Retina (tissue), 1 donor: ENCODE results near the gene OSBPL6.
"Not testable (repeated sequence)": the region's sequence is repeated elsewhere in the genome, so short reads cannot be mapped to it uniquely, and the experiment has no call there.

Source experiments
- DNase-seq: peaks from one replicate; pipeline ENCODE4 v3.0.0-alpha.2; 2016

Gene OSBPL6

GRCh38 chr2:178193823-178194599, at the start of gene OSBPL6:
OSBPL6 (plus strand) TSS chr2:178194512; CDS start chr2:178306185, 111,673 bp downstream.
- peak; percentile 91 for DNase-seq

- no peak for DNase-seq
These were observed 42.3 kb upstream of the OSBPL6 start for GRCh38 chr2:178152033-178152432.

GRCh38 chr2:178152542-178152941, 41.8 kb upstream of the OSBPL6 start:
- no peak for DNase-seq

- no peak for DNase-seq
These were observed 41.3 kb upstream of the OSBPL6 start for GRCh38 chr2:178152977-178153376.

- DNase-seq: not testable (repeated sequence)
These were observed 40.4 kb upstream of the OSBPL6 start for GRCh38 chr2:178153878-178154277.

GRCh38 chr2:178155524-178155923, 38.8 kb upstream of the OSBPL6 start:
- DNase-seq: no peak

GRCh38 chr2:178157574-178157973, 36.7 kb upstream of the OSBPL6 start:
- DNase-seq: no peak

- no peak for DNase-seq
These were observed 34.3 kb upstream of the OSBPL6 start for GRCh38 chr2:178159966-178160365.

GRCh38 chr2:178160601-178161000, 33.7 kb upstream of the OSBPL6 start:
- no peak for DNase-seq

- no peak for DNase-seq
These were observed 30.9 kb upstream of the OSBPL6 start for GRCh38 chr2:178163395-178163794.

GRCh38 chr2:178163911-178164310, 30.4 kb upstream of the OSBPL6 start:
- no peak for DNase-seq

- DNase-seq: no peak
These were observed 20.7 kb upstream of the OSBPL6 start for GRCh38 chr2:178173657-178174056.

GRCh38 chr2:178177066-178177679, 17.1 kb upstream of the OSBPL6 start:
- no peak for DNase-seq

- DNase-seq: not testable (repeated sequence)
These were observed 13.7 kb upstream of the OSBPL6 start for GRCh38 chr2:178180648-178181047.

GRCh38 chr2:178187861-178188260, 6.5 kb upstream of the OSBPL6 start:
- DNase-seq: no peak

- DNase-seq: no peak
These were observed 5.8 kb upstream of the OSBPL6 start for GRCh38 chr2:178188466-178188865.

- no peak for DNase-seq
These were observed 3.3 kb upstream of the OSBPL6 start for GRCh38 chr2:178191004-178191508.

- DNase-seq: no peak
These were observed 2.8 kb upstream of the OSBPL6 start for GRCh38 chr2:178191511-178191910.

GRCh38 chr2:178193496-178193822, 853 bp upstream of the OSBPL6 start:
- no peak for DNase-seq

- DNase-seq: peak; percentile 92
These were observed 483 bp downstream of the OSBPL6 start for GRCh38 chr2:178194600-178195389.

- DNase-seq: no peak
These were observed 1.3 kb downstream of the OSBPL6 start for GRCh38 chr2:178195390-178196166.

GRCh38 chr2:178197791-178198190, 3.5 kb downstream of the OSBPL6 start:
- no peak for DNase-seq

GRCh38 chr2:178198441-178198840, 4.1 kb downstream of the OSBPL6 start:
- not testable (repeated sequence) for DNase-seq
